GM18508 (cell line): ENCODE measurements around the gene KCNJ1.

Source experiments
- ATAC-seq: cut with Tn5 transposase; IDR thresholded peaks from one replicate; pipeline ENCODE4 v1.9.1; 2021; ENCODE audit warnings: moderate number of reproducible peaks; ENCODE audit not compliant: insufficient read depth, unreplicated experiment

Gene KCNJ1

GRCh38 chr11:128800871-128801417, 66.2 kb downstream of the KCNJ1 start:
- ATAC-seq = no peak

- peak; percentile 99 for ATAC-seq
These were observed 70.8 kb downstream of the KCNJ1 start for GRCh38 chr11:128796270-128796669.

- ATAC-seq = no peak
These were observed 76.9 kb downstream of the KCNJ1 start for GRCh38 chr11:128790196-128790595.

GRCh38 chr11:128789497-128790150, 77.5 kb downstream of the KCNJ1 start:
- no peak for ATAC-seq
